ENCODE measurements around the gene GABRG3. TPM values are rescaled to one million over a fixed set of nuclear protein-coding genes. Genes with fewer than 3 reads are reported as not detected.

The GABRG3 gene
- total and polyA plus RNA-seq, 2 experiments from 2014 or later: 0.10 to 1.4 TPM

- Histone ChIP-seq H4K20me1 (replicated peaks; ENCODE audit: insufficient read depth) (no peaks in the 10 kb centered on the region), H3K79me2 (replicated peaks; ENCODE audit: insufficient read depth) (no peaks in the 10 kb centered on the region), H3K27me3 (ENCODE audit: insufficient read depth) (no peaks in the 10 kb centered on the region), H3K27ac (ENCODE audit: low read depth) (no peak overlapping the region), H3K4me1 (ENCODE audit: insufficient read depth) (no peaks in the 10 kb centered on the region), H3F3A (replicated peaks; ENCODE audit: low read depth) (no peaks in the 10 kb centered on the region), H2AFZ (peak overlapping the region; percentile 32; the same call in 1 of the 2 replicates), H3K4me2 (no peak overlapping the region), H3K9me2 (ENCODE audit: insufficient read depth) (no peaks in the 10 kb centered on the region), H3K4me3 (no peak overlapping the region), H3K36me3 (ENCODE audit: insufficient read depth) (no peaks in the 10 kb centered on the region)
- H3K36me3 Mint-ChIP-seq (ENCODE audit: low read depth): no peaks in the 10 kb centered on the region
- TF ChIP-seq JUNB (IDR thresholded peaks at IDR 0.05; ENCODE audit: unreplicated experiment): no peak
- TF ChIP-seq CREB1 (CRISPR knock-in tag; IDR thresholded peaks at IDR 0.05; ENCODE audit: low read depth): no peak
- TF ChIP-seq NANOG (IDR thresholded peaks at IDR 0.05; ENCODE audit: borderline replicate concordance): no peak
- no peak for TF ChIP-seq ZNF462 (CRISPR knock-in tag; IDR thresholded peaks at IDR 0.05)
- no peak for TF ChIP-seq CTCF (conservative IDR thresholded peaks at IDR 0.05; ENCODE audit: low read depth in 2 of 2)
- no peak for TF ChIP-seq POLR2AphosphoS5 (IDR thresholded peaks at IDR 0.05; ENCODE audit: low read depth)
- TF ChIP-seq EZH2 (IDR thresholded peaks at IDR 0.05; ENCODE audit: low read depth, unreplicated experiment): no peak
- no peak for TF ChIP-seq ZNF114 (CRISPR knock-in tag; IDR thresholded peaks at IDR 0.05)
- TF ChIP-seq ZNF331 (CRISPR knock-in tag; IDR thresholded peaks at IDR 0.05; ENCODE audit: low read depth): no peak
- no peak for TF ChIP-seq STAT1 (IDR thresholded peaks at IDR 0.05; ENCODE audit: unreplicated experiment)
- TF ChIP-seq ETS1 (IDR thresholded peaks at IDR 0.05): no peak
- TF ChIP-seq REST (IDR thresholded peaks at IDR 0.05; ENCODE audit: unreplicated experiment): no peak
- H3K27ac Mint-ChIP-seq: no peak overlapping the region
- H3K4me3 Mint-ChIP-seq: no peak overlapping the region
- peaks cover 3% of the 10 kb centered on the region for H3K27me3 Mint-ChIP-seq (ENCODE audit: insufficient read depth, low read depth, poor library complexity)
- peak; percentile 43 for ATAC-seq
- no peaks in the 10 kb centered on the region for H3K9me3 Mint-ChIP-seq
- H3K4me1 Mint-ChIP-seq: peaks cover 22% of the 10 kb centered on the region
- DNase-seq (ENCODE audit: low spot score): no peak
These were observed 58.0 kb downstream of the GABRG3 start for GRCh38 chr15:27028858-27029477.

Data from GM23338 (cell line).